MM.1S (cell line): ENCODE data around the gene VAMP2.

Experiments
- DNase-seq: peaks from one replicate; pipeline ENCODE4 v3.0.0-alpha.2; 2015
- H2AFZ ChIP-seq: fragments of 300-600 bp; sonication (generic); 2 replicates; pipeline ENCODE4 v1.6.0; 2016; ENCODE audit warnings: antibody characterized with exemption, low read length
- H3F3A ChIP-seq: fragments of 300-600 bp; sonication (generic); 2 replicates; pipeline ENCODE4 v1.6.1; 2016; ENCODE audit warnings: mild to moderate bottlenecking, antibody characterized with exemption, low read length, moderate library complexity, mixed read lengths; ENCODE audit not compliant: insufficient read depth
- H3K27ac ChIP-seq: fragments of 300-600 bp; sonication (generic); 2 replicates; pipeline ENCODE4 v1.5.1; 2016; ENCODE audit warnings: mild to moderate bottlenecking, low read length
- H3K27me3 ChIP-seq: fragments of 300-600 bp; sonication (generic); replicated peaks from 2 replicates; pipeline ENCODE4 v1.6.0; 2016; ENCODE audit warnings: low read length; ENCODE audit not compliant: insufficient read depth
- H3K36me3 ChIP-seq: fragments of 300-600 bp; sonication (generic); replicated peaks from 2 replicates; pipeline ENCODE4 v1.6.1; 2016; ENCODE audit warnings: mild to moderate bottlenecking, low read length, mixed read lengths; ENCODE audit not compliant: insufficient read depth
- H3K4me1 ChIP-seq: fragments of 300-600 bp; sonication (generic); 2 replicates; pipeline ENCODE4 v1.6.1; 2016; ENCODE audit warnings: low read length, mixed read lengths
- H3K4me2 ChIP-seq: fragments of 300-600 bp; sonication (generic); 2 replicates; pipeline ENCODE4 v1.6.0; 2016; ENCODE audit warnings: low read depth, low read length
- H3K4me3 ChIP-seq: fragments of 300-600 bp; sonication (generic); 2 replicates; pipeline ENCODE4 v1.5.1; 2016; ENCODE audit warnings: low read length, mixed read lengths
- H3K79me2 ChIP-seq: fragments of 300-600 bp; sonication (generic); 2 replicates; pipeline ENCODE4 v1.6.1; 2016; ENCODE audit warnings: mixed run types, low read length, mixed read lengths
- H3K9ac ChIP-seq: fragments of 300-600 bp; sonication (generic); 2 replicates; pipeline ENCODE4 v1.6.1; 2016; ENCODE audit warnings: low read length, mixed read lengths
- H3K9me2 ChIP-seq: fragments of 300-600 bp; sonication (generic); replicated peaks from 2 replicates; pipeline ENCODE4 v1.6.1; 2016; ENCODE audit warnings: mild to moderate bottlenecking, low read length, mixed read lengths; ENCODE audit not compliant: insufficient read depth
- H3K9me3 ChIP-seq: fragments of 300-600 bp; sonication (generic); replicated peaks from 2 replicates; pipeline ENCODE4 v1.6.1; 2016; ENCODE audit warnings: mild to moderate bottlenecking, low read length, mixed read lengths; ENCODE audit not compliant: insufficient read depth
- H4K20me1 ChIP-seq: fragments of 300-600 bp; sonication (generic); 2 replicates; pipeline ENCODE4 v1.6.1; 2016; ENCODE audit warnings: mild to moderate bottlenecking, low read length, moderate library complexity, mixed read lengths; ENCODE audit not compliant: insufficient read depth
- EZH2 ChIP-seq: fragments of 300-600 bp; sonication (generic); optimal IDR thresholded peaks from 2 replicates; pipeline ENCODE3; 2017; ENCODE audit warnings: low read depth, mild to moderate bottlenecking, antibody characterized with exemption, low read length, mixed read lengths
- EZH2phosphoT487 ChIP-seq: fragments of 300-600 bp; sonication (generic); IDR thresholded peaks from 2 replicates; pipeline ENCODE4 v1.6.1; 2018; ENCODE audit warnings: antibody characterized with exemption, low read length
- TF ChIP-seq, protein P1 (sequence below): fragments of 300-600 bp; sonication (generic); IDR thresholded peaks from 2 replicates; pipeline ENCODE4 v1.5.1; 2016; ENCODE audit warnings: antibody characterized with exemption, low read length, mixed read lengths

Gene VAMP2

DNA sequence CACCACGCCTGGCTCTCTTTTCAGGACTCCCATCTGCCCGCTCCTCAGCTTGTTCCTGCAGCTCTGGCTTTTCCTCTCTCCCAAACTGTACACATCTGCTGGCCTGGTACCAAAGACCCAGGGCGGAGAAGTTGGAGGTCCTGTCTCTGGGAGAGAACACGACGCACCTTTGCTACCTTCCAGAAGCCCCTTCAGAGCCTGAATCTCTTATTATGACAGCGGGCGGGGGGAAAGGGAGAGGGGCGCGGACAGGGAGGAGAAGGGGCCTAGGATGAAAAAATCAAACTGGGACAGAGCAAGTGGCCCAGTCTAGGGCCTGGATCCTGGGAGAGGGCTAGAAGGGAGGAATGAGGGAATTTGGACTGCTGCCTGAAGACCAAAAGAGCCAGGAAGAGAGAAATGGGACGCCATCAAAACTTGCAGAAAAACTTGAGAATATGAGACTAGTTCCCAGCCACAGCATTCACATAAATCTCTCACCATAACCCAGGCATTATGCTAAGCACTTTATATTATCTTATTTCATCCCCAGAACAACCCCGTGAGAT is 8.1 kb downstream of the VAMP2 start:
- no peaks in the 10 kb centered on the region for H4K20me1 ChIP-seq
- peaks cover 22% of the 10 kb centered on the region for H3F3A ChIP-seq
- no peak overlapping the region for H2AFZ ChIP-seq
- no peak for DNase-seq
- no peaks in the 10 kb centered on the region for H3K9me2 ChIP-seq
- H3K79me2 ChIP-seq, result peaks cover 31% of the 10 kb centered on the region
- 0 out of 2 replicates have a peak overlapping the region, but pooled peaks have one; percentile 94 for H3K4me2 ChIP-seq
- H3K9me3 ChIP-seq, result no peaks in the 10 kb centered on the region
- H3K36me3 ChIP-seq, result no peaks in the 10 kb centered on the region
- H3K4me1 ChIP-seq, result peaks cover 21% of the 10 kb centered on the region
- H3K27me3 ChIP-seq, result no peaks in the 10 kb centered on the region
- TF ChIP-seq, protein P1, sequence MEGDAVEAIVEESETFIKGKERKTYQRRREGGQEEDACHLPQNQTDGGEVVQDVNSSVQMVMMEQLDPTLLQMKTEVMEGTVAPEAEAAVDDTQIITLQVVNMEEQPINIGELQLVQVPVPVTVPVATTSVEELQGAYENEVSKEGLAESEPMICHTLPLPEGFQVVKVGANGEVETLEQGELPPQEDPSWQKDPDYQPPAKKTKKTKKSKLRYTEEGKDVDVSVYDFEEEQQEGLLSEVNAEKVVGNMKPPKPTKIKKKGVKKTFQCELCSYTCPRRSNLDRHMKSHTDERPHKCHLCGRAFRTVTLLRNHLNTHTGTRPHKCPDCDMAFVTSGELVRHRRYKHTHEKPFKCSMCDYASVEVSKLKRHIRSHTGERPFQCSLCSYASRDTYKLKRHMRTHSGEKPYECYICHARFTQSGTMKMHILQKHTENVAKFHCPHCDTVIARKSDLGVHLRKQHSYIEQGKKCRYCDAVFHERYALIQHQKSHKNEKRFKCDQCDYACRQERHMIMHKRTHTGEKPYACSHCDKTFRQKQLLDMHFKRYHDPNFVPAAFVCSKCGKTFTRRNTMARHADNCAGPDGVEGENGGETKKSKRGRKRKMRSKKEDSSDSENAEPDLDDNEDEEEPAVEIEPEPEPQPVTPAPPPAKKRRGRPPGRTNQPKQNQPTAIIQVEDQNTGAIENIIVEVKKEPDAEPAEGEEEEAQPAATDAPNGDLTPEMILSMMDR, result no peak
- TF ChIP-seq EZH2phosphoT487 (no peak), EZH2 (no peak)
- H3K27ac ChIP-seq, result no peak overlapping the region
- H3K4me3 ChIP-seq, result no peak overlapping the region
- H3K9ac ChIP-seq, result no peak overlapping the region

DNA sequence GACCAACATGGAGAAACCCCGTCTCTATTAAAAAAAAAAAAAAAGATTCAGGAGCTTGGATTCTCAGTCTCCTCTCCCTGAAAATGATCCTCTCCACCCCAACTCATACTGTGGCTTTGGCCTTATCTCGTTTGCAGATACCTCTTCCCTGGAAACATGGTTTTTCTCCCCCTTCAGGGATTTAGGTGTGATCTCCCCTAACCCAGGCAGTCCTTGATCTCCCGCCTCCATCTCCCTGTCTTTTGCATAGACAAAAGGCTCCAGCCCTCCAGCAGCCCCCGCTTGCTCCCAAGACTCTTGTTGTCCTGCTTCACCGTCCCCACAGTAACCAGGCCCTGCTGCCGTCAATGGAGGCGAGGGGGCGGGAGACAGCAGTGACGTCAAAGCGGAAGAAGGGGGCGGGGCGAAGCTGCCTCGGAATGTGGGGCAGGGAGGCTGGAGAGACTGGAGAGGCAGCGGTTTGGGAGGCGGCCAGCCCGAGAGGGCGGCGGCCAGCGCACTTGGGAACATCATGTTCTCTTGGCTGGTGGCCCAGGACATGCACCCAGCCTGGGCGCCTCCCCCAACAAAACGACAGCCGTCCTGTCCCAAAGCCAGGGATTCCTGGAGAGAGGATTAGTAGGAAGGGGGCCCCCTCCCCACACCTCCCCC is 8.7 kb downstream of the VAMP2 start:
- H3K4me1 ChIP-seq, result peaks cover 21% of the 10 kb centered on the region
- no peak for DNase-seq
- no peaks in the 10 kb centered on the region for H3K9me2 ChIP-seq
- no peak overlapping the region for H3K27ac ChIP-seq
- TF ChIP-seq EZH2, result no peak
- TF ChIP-seq, protein P1, result no peak
- TF ChIP-seq EZH2phosphoT487, result no peak
- H3K4me2 ChIP-seq, result no peak overlapping the region
- no peaks in the 10 kb centered on the region for H3K36me3 ChIP-seq
- peaks cover 32% of the 10 kb centered on the region for H3K79me2 ChIP-seq
- H3K27me3 ChIP-seq, result no peaks in the 10 kb centered on the region
- H3F3A ChIP-seq, result peaks cover 22% of the 10 kb centered on the region
- H4K20me1 ChIP-seq, result no peaks in the 10 kb centered on the region
- H3K9ac ChIP-seq, result no peak overlapping the region
- no peak overlapping the region for H2AFZ ChIP-seq
- no peak overlapping the region for H3K4me3 ChIP-seq
- H3K9me3 ChIP-seq, result no peaks in the 10 kb centered on the region

DNA sequence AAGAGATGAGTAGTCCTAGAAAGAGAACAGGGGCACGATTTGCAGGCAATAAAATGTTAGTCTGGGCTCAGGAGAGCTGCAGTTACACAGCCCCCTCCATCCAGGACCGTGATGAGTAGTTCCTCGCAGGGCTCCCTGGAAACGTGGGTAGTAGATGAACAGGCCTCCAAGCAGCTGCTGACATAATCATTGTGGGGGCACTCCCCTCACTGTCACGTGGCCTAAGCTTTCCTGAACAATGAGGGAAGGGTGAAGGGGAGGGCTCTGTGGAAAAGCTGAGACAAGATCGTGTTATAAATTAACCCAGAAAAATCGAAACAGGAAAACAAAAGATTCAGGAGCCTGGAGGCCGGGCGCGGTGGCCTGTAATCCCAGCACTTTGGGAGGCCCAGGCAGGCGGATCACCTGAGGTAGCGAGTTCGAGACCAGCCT is 9.2 kb downstream of the VAMP2 start:
- TF ChIP-seq EZH2, result no peak
- no peak for TF ChIP-seq EZH2phosphoT487
- TF ChIP-seq, protein P1, result no peak
- Histone ChIP-seq H3K4me1 (peaks cover 21% of the 10 kb centered on the region), H3K36me3 (no peaks in the 10 kb centered on the region; the same call in 1 of the 2 replicates), H3K27ac (no peak overlapping the region), H3K9me3 (no peaks in the 10 kb centered on the region), H3K4me3 (no peak overlapping the region), H3K79me2 (peaks cover 32% of the 10 kb centered on the region), H3K4me2 (no peak overlapping the region), H3F3A (peaks cover 21% of the 10 kb centered on the region), H3K9ac (no peak overlapping the region), H4K20me1 (no peaks in the 10 kb centered on the region), H3K27me3 (no peaks in the 10 kb centered on the region), H3K9me2 (no peaks in the 10 kb centered on the region), H2AFZ (no peak overlapping the region)
- DNase-seq, result no peak
